Activated CD8-positive, alpha-beta memory T cell treated with anti-CD3 and anti-CD28 coated beads for 24 hours (primary cell): ENCODE results near the gene EIF1.
"Not testable (repeated sequence)": the region's sequence is repeated elsewhere in the genome, so short reads cannot be mapped to it uniquely, and the experiment has no call there.

ENCODE experiments used
- DNase-seq: peaks from one replicate; pipeline ENCODE4 v3.0.0-alpha.2; 2020

EIF1 gene

GRCh38 chr17:41656249-41657023 lies 32.2 kb upstream of the EIF1 start:
- DNase-seq: no peak

GRCh38 chr17:41657176-41657754 lies 31.4 kb upstream of the EIF1 start:
- no peak for DNase-seq

- no peak for DNase-seq
Observed at GRCh38 chr17:41657936-41658335, 30.7 kb upstream of the EIF1 start.

- DNase-seq: no peak
Observed at GRCh38 chr17:41658846-41659245, 29.8 kb upstream of the EIF1 start.

GRCh38 chr17:41659427-41660212 lies 29.1 kb upstream of the EIF1 start:
- DNase-seq: no peak

GRCh38 chr17:41660221-41660711 lies 28.4 kb upstream of the EIF1 start:
- no peak for DNase-seq

GRCh38 chr17:41663451-41664171 lies 25.1 kb upstream of the EIF1 start:
- DNase-seq: no peak

- DNase-seq: no peak
Observed at GRCh38 chr17:41664172-41664457, 24.6 kb upstream of the EIF1 start.

GRCh38 chr17:41664587-41665565 lies 23.8 kb upstream of the EIF1 start:
- DNase-seq: no peak

GRCh38 chr17:41665566-41666236 lies 23.0 kb upstream of the EIF1 start:
- peak; percentile 97 for DNase-seq

GRCh38 chr17:41666237-41666641 lies 22.4 kb upstream of the EIF1 start:
- no peak for DNase-seq

GRCh38 chr17:41666708-41667279 lies 21.9 kb upstream of the EIF1 start:
- peak; percentile 96 for DNase-seq

GRCh38 chr17:41667280-41668041 lies 21.2 kb upstream of the EIF1 start:
- DNase-seq: no peak

- DNase-seq: no peak
Observed at GRCh38 chr17:41672153-41672552, 16.5 kb upstream of the EIF1 start.

- not testable (repeated sequence) for DNase-seq
Observed at GRCh38 chr17:41675157-41676057, 13.3 kb upstream of the EIF1 start.

- DNase-seq: no peak
Observed at GRCh38 chr17:41676058-41676419, 12.6 kb upstream of the EIF1 start.

GRCh38 chr17:41678411-41678906 lies 10.2 kb upstream of the EIF1 start:
- no peak for DNase-seq

- peak; percentile 77 for DNase-seq
Observed at GRCh38 chr17:41678907-41679739, 9.6 kb upstream of the EIF1 start.
